Heart left ventricle (tissue), 16 donors: ENCODE data around the gene COL23A1. TPM values are rescaled to one million over a fixed set of nuclear protein-coding genes. Genes with fewer than 3 reads are reported as not detected.

Experiments used
- ATAC-seq, 4 donors: fragments of 200-7000 bp; cut with Tn5 transposase; one replicate each; pipeline ENCODE4 v1.9.1; 2020 to 2022; ENCODE audit warnings: moderate library complexity in 4 of 4, mild to moderate bottlenecking in 3 of 4, moderate number of reproducible peaks in 1 of 4
- DNase-seq, 5 donors: peaks; one replicate each; pipeline ENCODE4 v3.0.0-alpha.2; 2020
- H3K27ac ChIP-seq, 12 donors: fragments of 200-600 bp; sonication (generic) in 4 of 12; one replicate each; pipeline versions ENCODE4 v1.5.0 to v1.8.0; 2016 to 2022; ENCODE audit warnings: mild to moderate bottlenecking in 2 of 12
- H3K27me3 ChIP-seq, 9 donors: fragments of 200-600 bp; sonication (generic) in 2 of 9; one replicate each; pipeline versions ENCODE4 v1.5.1 to v1.8.0; 2016 to 2022; ENCODE audit warnings: mild to moderate bottlenecking in 3 of 9
- H3K36me3 ChIP-seq, 9 donors: fragments of 200-600 bp; sonication (generic) in 2 of 9; one replicate each; pipeline versions ENCODE4 v1.5.0 to v1.8.0; 2018 to 2022; ENCODE audit warnings: mild to moderate bottlenecking in 2 of 9
- H3K4me1 ChIP-seq, 12 donors: fragments of 200-600 bp; sonication (generic) in 4 of 12; one replicate each; pipeline versions ENCODE4 v1.5.0 to v1.8.0; 2016 to 2022; ENCODE audit warnings: mild to moderate bottlenecking in 3 of 12
- H3K4me3 ChIP-seq, 12 donors: fragments of 200-600 bp; sonication (generic) in 4 of 12; one replicate each; pipeline versions ENCODE4 v1.5.0 to v1.8.0; 2017 to 2022; ENCODE audit warnings: mild to moderate bottlenecking in 9 of 12, moderate library complexity in 4 of 12
- H3K9me3 ChIP-seq, 12 donors: fragments of 200-600 bp; sonication (generic) in 4 of 12; one replicate each; pipeline versions ENCODE4 v1.5.0 to v1.8.0; 2016 to 2022; ENCODE audit warnings: mild to moderate bottlenecking in 1 of 12
- POLR2A ChIP-seq, 2 donors: fragments of 450-650 bp; IDR thresholded peaks; one replicate each; pipeline ENCODE4 v1.6.1; 2017; ENCODE audit warnings: antibody characterized with exemption in 2 of 2, mild to moderate bottlenecking in 2 of 2, moderate library complexity in 2 of 2
- WGBS, 4 donors: extraction: QIAGEN DNeasy Blood & Tissue Kit in 2 of 4; methylation state at CpG; one replicate each; pipeline versions ENCODE4 v1.1.5 to v1.1.7; 2013 to 2018; 5-methylcytosine and 5-hydroxymethylcytosine counted together
- intact Hi-C, 10 donors: fragments of 100-400 bp; cut with DNase I; formaldehyde crosslinking; loops; one replicate each; pipeline versions ENCODE4 v1.11.1 to v1.14.2; 2022
- polyA plus RNA-seq, 2 donors: library from polyadenylated mRNA; stranded (reverse); fragments of 200-250 nt; gene quantifications; one replicate each; pipeline ENCODE4 v1.2.3, GENCODE V29; 2013
- total RNA-seq, 9 donors: library from RNA; depleted of rRNA in 2 of 9; stranded (reverse); fragments of >200 nt in 2 of 9; fragmentation: NEBNext Ultra II Directional in 3 of 9; extraction: Animal tissue kit (Norgen Biotek cat#: 25700) in 3 of 9; gene quantifications; one replicate each; pipeline versions ENCODE4 v1.1.0 to v1.2.4, GENCODE V29; 2016 to 2023
- TF ChIP-seq, protein P1 (sequence below), 12 donors: fragments of 200-600 bp; sonication (generic) in 4 of 12; IDR thresholded peaks; one replicate each; pipeline versions ENCODE4 v1.5.0 to v1.8.0; 2018 to 2022; ENCODE audit warnings: antibody characterized with exemption in 12 of 12, mild to moderate bottlenecking in 5 of 12
- donor health status: ischemic (EF 13 %, LVEDD 7.1; RV severe dilation, severe dysfunction).
- donor health status: healthy with polysubstance abuse.
- donor health status: DM: no; HTN: yes; CAD: no.
- donor health status: DM: no; HTN: no; CAD: no.
- donor health status: ischemic (EF 25% LVEDD 6.9; RV normal size, moderate dysfunction).
- donor health status: ischemic (EF 25% LVEDD 5.7; RV mildly dilated, moderate dysfunction).
- donor health status: healthy.
- donor health status: DM: yes; HTN: yes; CAD: no.
- donor health status: ischemic (EF 35%, LVEDD 5.7; RV mildly dilated, moderate dysfunction).
- donor health status: nonischemic (EF 11% LVEDD 7.7; RV severe dilation, severe dysfunction).
- donor health status: DM: yes; HTN: yes; CAD: no.
- donor health status: PGD.
- donor health status: ischemic (EF 29% LVEDD 5.4; RV normal size, mild dysfunction).
- donor health status: nonischemic (EF 23%, LVEDD 6.1; RV moderate dilation, normal function).

The COL23A1 gene
- total and polyA plus RNA-seq, 11 donors: 6.0 to 33.0 (median 18.8) TPM

- no peak for DNase-seq
- H3K27me3 ChIP-seq: no peaks in the 10 kb centered on the region
- H3K9me3 ChIP-seq: no peaks in the 10 kb centered on the region
- intact Hi-C loops: loop anchor here in 1 of 10 donors (5.0 kb wide), 1 partner anchor 97 kb away; no protein-coding TSS in a partner anchor
- no peaks in the 10 kb centered on the region for H3K36me3 ChIP-seq
- TF ChIP-seq, protein P1, sequence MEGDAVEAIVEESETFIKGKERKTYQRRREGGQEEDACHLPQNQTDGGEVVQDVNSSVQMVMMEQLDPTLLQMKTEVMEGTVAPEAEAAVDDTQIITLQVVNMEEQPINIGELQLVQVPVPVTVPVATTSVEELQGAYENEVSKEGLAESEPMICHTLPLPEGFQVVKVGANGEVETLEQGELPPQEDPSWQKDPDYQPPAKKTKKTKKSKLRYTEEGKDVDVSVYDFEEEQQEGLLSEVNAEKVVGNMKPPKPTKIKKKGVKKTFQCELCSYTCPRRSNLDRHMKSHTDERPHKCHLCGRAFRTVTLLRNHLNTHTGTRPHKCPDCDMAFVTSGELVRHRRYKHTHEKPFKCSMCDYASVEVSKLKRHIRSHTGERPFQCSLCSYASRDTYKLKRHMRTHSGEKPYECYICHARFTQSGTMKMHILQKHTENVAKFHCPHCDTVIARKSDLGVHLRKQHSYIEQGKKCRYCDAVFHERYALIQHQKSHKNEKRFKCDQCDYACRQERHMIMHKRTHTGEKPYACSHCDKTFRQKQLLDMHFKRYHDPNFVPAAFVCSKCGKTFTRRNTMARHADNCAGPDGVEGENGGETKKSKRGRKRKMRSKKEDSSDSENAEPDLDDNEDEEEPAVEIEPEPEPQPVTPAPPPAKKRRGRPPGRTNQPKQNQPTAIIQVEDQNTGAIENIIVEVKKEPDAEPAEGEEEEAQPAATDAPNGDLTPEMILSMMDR (IDR thresholded peaks at IDR 0.05): no peak
- TF ChIP-seq POLR2A (IDR thresholded peaks at IDR 0.05): no peak
- 62 to 67% (median 65%) methylated on average over 4 of the region's 4 CpGs for WGBS, 4 donors
- ATAC-seq: no peak
- peaks cover 0 to 3% (median 0%) of the 10 kb centered on the region in 12 donors for H3K4me1 ChIP-seq
- no peak overlapping the region for H3K4me3 ChIP-seq
- no peak overlapping the region for H3K27ac ChIP-seq
Observed at GRCh38 chr5:178630475-178630930, 40.3 kb upstream of the COL23A1 start.

GRCh38 chr5:178627259-178627598 is 37.0 kb upstream of the COL23A1 start:
- peaks cover 0 to 11% (median 10%) of the 10 kb centered on the region in 9 donors for H3K36me3 ChIP-seq
- H3K27ac ChIP-seq: peak overlapping the region; percentile 74 to 99 (median 98)
- DNase-seq (no peak), ATAC-seq (no peak)
- H3K27me3 ChIP-seq: no peaks in the 10 kb centered on the region
- no peaks in the 10 kb centered on the region for H3K9me3 ChIP-seq
- peaks cover 12 to 36% (median 29%) of the 10 kb centered on the region in 12 donors for H3K4me1 ChIP-seq
- intact Hi-C loops: loop anchor here in 6 of 10 donors (2.0 to 10.0 kb wide), 5 partner anchors 104 to 395 kb away; partner anchors contain the start of genes ZNF354A (in 5 of the 6), ZNF354B (in 2 of the 6) and ZNF879 (in 1 of the 6)
- 4 to 14% (median 8%) methylated on average over 6 to 20 of the region's 20 CpGs for WGBS, 4 donors
- TF ChIP-seq POLR2A (IDR thresholded peaks at IDR 0.05): no peak
- TF ChIP-seq, protein P1 (IDR thresholded peaks at IDR 0.05): no peak
- peak overlapping the region; percentile 58 to 98 (median 84) for H3K4me3 ChIP-seq

DNA sequence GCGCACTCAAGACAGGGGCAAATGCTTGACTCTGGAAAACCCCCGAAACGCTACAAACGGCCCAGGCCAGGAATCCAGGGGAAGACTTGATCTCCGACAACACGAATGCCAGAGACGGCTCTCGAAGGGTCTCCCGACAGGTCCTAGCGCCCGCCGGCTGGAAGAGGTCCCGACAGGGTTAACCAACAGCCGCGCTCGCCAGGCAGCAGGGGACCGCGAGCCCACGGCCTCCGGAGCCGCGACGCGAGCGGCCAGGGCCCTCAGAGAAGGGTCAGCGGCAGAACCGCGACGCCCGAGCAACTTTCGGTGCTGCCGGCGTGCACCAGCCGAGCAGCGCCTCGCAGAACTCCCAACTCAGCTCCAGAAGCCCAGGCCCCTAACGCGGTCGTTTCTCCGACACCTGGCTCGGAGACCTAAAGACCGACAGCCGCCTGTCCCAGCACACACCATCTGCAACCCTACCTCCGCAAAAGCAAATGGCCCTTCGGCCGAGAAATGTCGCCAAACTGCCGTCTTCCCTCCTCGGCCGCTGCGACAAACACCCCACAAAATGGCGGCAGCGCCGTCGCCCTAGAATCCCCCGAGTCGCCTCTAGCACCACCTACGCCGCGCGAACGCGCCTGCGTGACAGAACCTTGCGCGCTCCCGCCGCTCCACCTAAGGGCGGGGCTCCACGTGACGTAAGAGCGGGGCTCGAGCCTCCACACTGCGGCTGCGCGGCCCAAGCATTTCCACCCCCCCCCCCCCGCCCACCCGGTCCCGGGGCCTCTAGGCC is 36.5 kb upstream of the COL23A1 start, which contains the start of gene CLK4:
CLK4 (minus strand) TSS at position 567 of the 775 bp plus-strand sequence. CDS start 3,634 bp downstream, outside the sequence.
- intact Hi-C loops: loop anchor here in 6 of 10 donors (2.0 to 10.0 kb wide), 5 partner anchors 104 to 396 kb away; partner anchors contain the start of genes ZNF354A (in 5 of the 6), ZNF354B (in 2 of the 6) and ZNF879 (in 1 of the 6)
- peak within 1 kb of the TSS; percentile 87 to 99 (median 98) for H3K27ac ChIP-seq
- TF ChIP-seq, protein P1 (IDR thresholded peaks at IDR 0.05): no peak
- peak in 1 of 2 donors; percentile 79 for TF ChIP-seq POLR2A (IDR thresholded peaks at IDR 0.05)
- ATAC-seq (peak; percentile 95 to 98 (median 97)), DNase-seq (peak; percentile 96 to 99 (median 97))
- peak within 1 kb of the TSS; percentile 58 to 98 (median 84) for H3K4me3 ChIP-seq
- 0 to 1% (median 0%) methylated on average over 13 to 79 of the region's 79 CpGs for WGBS, 4 donors
- H3K36me3 ChIP-seq: peaks cover 0 to 17% (median 15%) of the 10 kb centered on the region in 9 donors
- no peaks in the 10 kb centered on the region for H3K9me3 ChIP-seq
- H3K27me3 ChIP-seq: no peaks in the 10 kb centered on the region
- H3K4me1 ChIP-seq: peaks cover 12 to 41% (median 33%) of the 10 kb centered on the region in 12 donors
